ENCODE results near the gene NEURL1. TPM values are rescaled to one million over a fixed set of nuclear protein-coding genes. Genes with fewer than 3 reads are reported as not detected.

Gene NEURL1
- total and polyA plus RNA-seq, 2 donors (not counting 1 experiment from before 2014, with no cell fraction given) = 0.30 to 0.57 TPM

- no peak overlapping the region for H3K4me3 Mint-ChIP-seq
- no peak for ATAC-seq (ENCODE audit: low read depth)
- no peak for DNase-seq
- ChIA-PET CTCF (no interaction called here), POLR2A (no interaction called here)
- no peak overlapping the region for H3K27ac Mint-ChIP-seq
- WGBS (ENCODE audit: insufficient coverage) = 91% methylated on average over 3 of the region's 6 CpGs
- no peaks in the 10 kb centered on the region for H3K4me1 Mint-ChIP-seq
- peaks cover 7% of the 10 kb centered on the region for H3K27me3 Mint-ChIP-seq
- H3K27ac ChIP-seq (ENCODE audit: low read length in 2 of 2) = no peak overlapping the region
- H3K36me3 ChIP-seq (replicated peaks in 1 of 2; ENCODE audit: control extremely low read depth in 1 of 2, control insufficient read depth in 1 of 2, extremely low read depth in 1 of 2, insufficient read depth in 2 of 2, low read length in 1 of 2) = no peaks in the 10 kb centered on the region
- TF ChIP-seq CTCF (IDR thresholded peaks at IDR 0.05) = no peak
- TF ChIP-seq EZH2 (IDR thresholded peaks at IDR 0.05; ENCODE audit: borderline replicate concordance, insufficient read depth, low read depth, low read length, poor library complexity, severe bottlenecking) = no peak
- no peaks in the 10 kb centered on the region for H3K9me3 ChIP-seq (ENCODE audit: control extremely low read depth in 1 of 3, control insufficient read depth in 2 of 3, insufficient read depth in 1 of 3, low read length in 2 of 3)
- no peaks in the 10 kb centered on the region for H3K4me1 ChIP-seq (ENCODE audit: control insufficient read depth in 2 of 2, insufficient read depth in 2 of 2, low read length in 2 of 2)
- no peaks in the 10 kb centered on the region for H4K20me1 ChIP-seq (ENCODE audit: control insufficient read depth, insufficient read depth, low read length, poor library complexity, severe bottlenecking)
- no peak overlapping the region for H2AFZ ChIP-seq (ENCODE audit: insufficient read depth, low read depth, low read length, poor library complexity, severe bottlenecking)
- H3K27me3 ChIP-seq (replicated peaks in 1 of 4; ENCODE audit: control extremely low read depth in 1 of 4, control insufficient read depth in 3 of 4, insufficient read depth in 4 of 4, low read length in 3 of 4) = no peaks in the 10 kb centered on the region
- no peaks in the 10 kb centered on the region for H3K9me3 Mint-ChIP-seq (ENCODE audit: insufficient read depth)
- intact Hi-C loops (cut with micrococcal nuclease) = no loop called here
- no peak overlapping the region for H3K9ac ChIP-seq (ENCODE audit: low read length)
- no peaks in the 10 kb centered on the region for H3K79me2 ChIP-seq (ENCODE audit: control insufficient read depth, insufficient read depth, low read length)
- H3K4me2 ChIP-seq (replicated peaks; ENCODE audit: low read depth, low read length, poor library complexity, severe bottlenecking) = no peak overlapping the region
- no peak overlapping the region for H3K4me3 ChIP-seq (ENCODE audit: control extremely low read depth in 1 of 5, extremely low read depth in 1 of 5, insufficient read depth in 1 of 5, low read depth in 2 of 5, low read length in 4 of 5)
Observed at GRCh38 chr10:103575416-103576075, 82.0 kb downstream of the NEURL1 start.

- no peak for ATAC-seq (ENCODE audit: low read depth)
- Histone ChIP-seq H2AFZ (ENCODE audit: insufficient read depth, low read depth, low read length, poor library complexity, severe bottlenecking) (no peak overlapping the region), H3K9me3 (ENCODE audit: control extremely low read depth in 1 of 3, control insufficient read depth in 2 of 3, insufficient read depth in 1 of 3, low read length in 2 of 3) (no peaks in the 10 kb centered on the region), H3K4me3 (ENCODE audit: control extremely low read depth in 1 of 5, extremely low read depth in 1 of 5, insufficient read depth in 1 of 5, low read depth in 2 of 5, low read length in 4 of 5) (no peak overlapping the region), H3K9ac (ENCODE audit: low read length) (no peak overlapping the region), H4K20me1 (ENCODE audit: control insufficient read depth, insufficient read depth, low read length, poor library complexity, severe bottlenecking) (no peaks in the 10 kb centered on the region), H3K79me2 (ENCODE audit: control insufficient read depth, insufficient read depth, low read length) (no peaks in the 10 kb centered on the region), H3K27ac (ENCODE audit: low read length in 2 of 2) (no peak overlapping the region), H3K27me3 (replicated peaks in 1 of 4; ENCODE audit: control extremely low read depth in 1 of 4, control insufficient read depth in 3 of 4, insufficient read depth in 4 of 4, low read length in 3 of 4) (no peaks in the 10 kb centered on the region), H3K36me3 (replicated peaks in 1 of 2; ENCODE audit: control extremely low read depth in 1 of 2, control insufficient read depth in 1 of 2, extremely low read depth in 1 of 2, insufficient read depth in 2 of 2, low read length in 1 of 2) (no peaks in the 10 kb centered on the region), H3K4me2 (replicated peaks; ENCODE audit: low read depth, low read length, poor library complexity, severe bottlenecking) (no peak overlapping the region), H3K4me1 (ENCODE audit: control insufficient read depth in 2 of 2, insufficient read depth in 2 of 2, low read length in 2 of 2) (no peaks in the 10 kb centered on the region)
- H3K27me3 Mint-ChIP-seq = peaks cover 7% of the 10 kb centered on the region
- ChIA-PET CTCF (interaction anchor here (0.8 kb wide), 1 partner anchor 110 kb away, joined by 3 read pairs; no protein-coding TSS in a partner anchor), POLR2A (no interaction called here)
- H3K4me3 Mint-ChIP-seq = no peak overlapping the region
- no peaks in the 10 kb centered on the region for H3K4me1 Mint-ChIP-seq
- DNase-seq = no peak
- intact Hi-C loops (cut with micrococcal nuclease) = no loop called here
- WGBS (ENCODE audit: insufficient coverage) = 100% methylated on average over 1 of the region's 1 CpG
- TF ChIP-seq EZH2 (IDR thresholded peaks at IDR 0.05; ENCODE audit: borderline replicate concordance, insufficient read depth, low read depth, low read length, poor library complexity, severe bottlenecking) (no peak), CTCF (IDR thresholded peaks at IDR 0.05) (no peak)
- H3K9me3 Mint-ChIP-seq (ENCODE audit: insufficient read depth) = no peaks in the 10 kb centered on the region
- H3K27ac Mint-ChIP-seq = no peak overlapping the region
Observed at GRCh38 chr10:103576076-103576471, 82.6 kb downstream of the NEURL1 start.
